Stimulated activated CD4-positive, alpha-beta T cell treated with anti-CD3 and anti-CD28 coated beads, Interleukin-2, amount 100 ng/mL, for 48 hours (primary cell): Measurements from ENCODE around the gene CAPZA1.

Source experiments
- DNase-seq, 2 donors: peaks; one replicate each; pipeline ENCODE4 v3.0.0-alpha.2; 2020

Gene CAPZA1

DNA sequence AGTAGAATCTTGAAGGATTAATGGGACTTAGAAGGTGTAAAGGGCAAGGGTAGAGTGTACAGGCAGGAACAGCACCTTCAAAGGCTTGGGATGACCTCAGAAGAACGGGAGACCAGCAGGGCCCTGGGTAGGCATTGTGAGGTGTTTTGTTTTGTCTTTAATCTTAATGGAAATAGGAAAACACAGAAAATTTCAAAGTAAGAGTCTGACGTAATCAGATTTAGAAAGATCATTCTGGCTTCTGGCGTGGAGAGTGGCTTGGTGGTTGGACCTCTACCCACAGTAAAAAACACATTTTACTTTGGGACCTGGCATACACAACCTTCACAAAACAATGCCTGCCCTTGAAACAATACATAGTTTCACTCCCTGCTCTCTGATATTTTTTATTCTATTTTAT is 59.0 kb downstream of the CAPZA1 start:
- DNase-seq: no peak

DNA sequence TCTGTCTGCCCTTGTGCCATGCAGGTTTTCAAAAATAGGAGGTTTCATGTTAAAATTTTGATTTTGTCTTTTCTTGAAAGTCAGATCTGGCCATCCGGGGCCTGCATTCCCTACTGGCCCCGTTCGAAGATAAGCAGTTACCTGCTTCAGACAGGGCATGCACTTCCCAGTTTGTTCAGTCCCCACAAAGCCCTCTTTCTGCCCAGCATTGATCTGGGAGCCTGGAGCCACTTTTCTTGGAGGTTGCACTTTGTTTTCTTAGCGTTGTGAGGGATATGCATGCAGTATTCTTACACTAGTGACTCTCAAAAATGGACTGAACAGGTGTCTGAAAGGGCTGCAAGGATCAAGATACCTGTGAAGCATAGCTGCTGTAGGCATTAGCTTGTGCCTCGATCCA is 66.3 kb downstream of the CAPZA1 start:
- DNase-seq: no peak

GRCh38 chr1:112686417-112686816 is 66.8 kb downstream of the CAPZA1 start:
- DNase-seq: no peak

DNA sequence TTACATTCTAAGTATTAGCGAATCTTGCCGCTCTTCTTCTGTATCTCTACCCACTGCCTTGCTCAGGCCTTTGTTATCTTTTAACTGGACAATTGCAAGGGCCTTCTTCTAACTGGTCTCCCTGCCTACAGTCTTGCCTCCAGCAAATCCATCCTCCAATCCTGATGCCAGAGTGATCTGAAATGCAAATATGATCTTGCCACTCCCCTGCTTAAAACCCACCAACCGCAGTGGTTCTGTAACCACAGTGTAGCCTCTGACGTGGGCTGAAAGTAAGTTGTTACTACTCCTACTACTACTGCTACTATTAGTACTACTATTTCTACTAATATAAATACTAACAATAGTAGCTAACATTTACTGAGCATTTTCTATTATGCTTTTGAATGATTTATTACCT is 67.2 kb downstream of the CAPZA1 start:
- DNase-seq: no peak

GRCh38 chr1:112687361-112687760 is 67.7 kb downstream of the CAPZA1 start:
- DNase-seq: no peak

- DNase-seq: no peak
Measured at GRCh38 chr1:112687785-112688496, 68.3 kb downstream of the CAPZA1 start.

GRCh38 chr1:112688781-112689193 is 69.2 kb downstream of the CAPZA1 start:
- no peak for DNase-seq

DNA sequence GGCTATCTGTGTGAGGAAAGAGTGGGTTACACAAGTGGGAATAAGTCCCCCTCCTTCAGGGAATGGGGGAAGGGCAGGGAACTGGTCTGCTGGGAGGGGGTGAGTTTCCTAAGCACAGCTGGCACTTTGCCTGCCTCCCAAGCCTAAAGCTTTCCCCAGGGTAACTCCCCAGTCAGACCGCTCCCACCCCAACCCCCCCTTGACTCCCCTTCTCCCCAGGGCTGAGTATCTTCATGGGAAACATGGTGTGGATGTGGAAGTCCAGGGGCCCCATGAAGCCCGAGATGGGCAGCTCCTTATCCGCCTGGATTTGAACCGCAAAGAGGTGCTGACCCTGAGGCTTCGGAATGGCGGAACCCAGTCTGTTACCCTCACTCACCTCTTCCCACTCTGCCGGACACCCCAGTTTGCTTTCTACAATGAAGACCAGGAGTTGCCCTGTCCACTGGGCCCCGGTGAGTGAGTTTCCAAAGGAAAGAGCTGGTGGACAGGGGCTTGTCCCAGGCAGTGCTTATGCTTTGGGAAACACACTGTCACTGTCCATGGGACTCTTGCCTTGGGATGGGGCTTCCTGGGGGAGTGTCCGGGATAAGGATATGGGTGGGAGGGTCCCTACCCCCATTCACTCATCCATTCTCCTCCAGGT is 69.7 kb downstream of the CAPZA1 start:
- DNase-seq: no peak

DNA sequence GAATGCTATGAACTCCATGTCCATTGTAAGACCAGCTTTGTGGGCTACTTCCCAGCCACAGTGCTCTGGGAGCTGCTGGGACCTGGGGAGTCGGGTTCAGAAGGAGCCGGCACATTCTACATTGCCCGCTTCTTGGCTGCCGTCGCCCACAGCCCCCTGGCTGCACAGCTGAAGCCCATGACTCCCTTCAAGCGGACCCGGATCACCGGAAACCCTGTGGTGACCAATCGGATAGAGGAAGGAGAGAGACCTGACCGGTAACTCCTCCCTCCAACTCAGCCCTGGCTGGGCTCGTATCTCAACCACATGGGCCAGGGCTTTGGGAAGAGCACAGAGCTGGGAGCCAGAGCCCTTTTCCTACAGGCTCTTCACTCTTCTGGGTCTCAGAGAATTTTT is 70.2 kb downstream of the CAPZA1 start:
- no peak for DNase-seq

GRCh38 chr1:112692681-112693080 is 73.0 kb downstream of the CAPZA1 start:
- DNase-seq: no peak

- no peak for DNase-seq
Measured at GRCh38 chr1:112693821-112694220, 74.2 kb downstream of the CAPZA1 start.

- DNase-seq: no peak
Measured at GRCh38 chr1:112694363-112694929, 74.8 kb downstream of the CAPZA1 start.

DNA sequence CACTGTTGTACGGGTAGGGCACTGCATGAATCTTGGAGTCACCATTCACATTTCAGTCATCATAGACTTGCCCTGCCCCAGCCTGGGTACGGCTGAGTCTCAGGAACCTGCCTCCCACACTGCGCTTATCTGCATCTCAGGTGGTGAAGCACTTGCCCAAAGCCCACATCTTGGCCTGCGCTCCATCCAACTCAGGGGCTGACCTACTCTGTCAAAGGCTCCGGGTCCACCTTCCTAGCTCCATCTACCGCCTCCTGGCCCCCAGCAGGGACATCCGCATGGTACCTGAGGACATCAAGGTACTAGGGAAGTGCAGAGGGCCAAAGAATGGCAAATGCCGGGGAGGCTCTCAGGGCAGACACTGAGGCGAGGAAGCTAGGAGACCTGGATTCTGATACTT is 75.6 kb downstream of the CAPZA1 start:
- DNase-seq: no peak

DNA sequence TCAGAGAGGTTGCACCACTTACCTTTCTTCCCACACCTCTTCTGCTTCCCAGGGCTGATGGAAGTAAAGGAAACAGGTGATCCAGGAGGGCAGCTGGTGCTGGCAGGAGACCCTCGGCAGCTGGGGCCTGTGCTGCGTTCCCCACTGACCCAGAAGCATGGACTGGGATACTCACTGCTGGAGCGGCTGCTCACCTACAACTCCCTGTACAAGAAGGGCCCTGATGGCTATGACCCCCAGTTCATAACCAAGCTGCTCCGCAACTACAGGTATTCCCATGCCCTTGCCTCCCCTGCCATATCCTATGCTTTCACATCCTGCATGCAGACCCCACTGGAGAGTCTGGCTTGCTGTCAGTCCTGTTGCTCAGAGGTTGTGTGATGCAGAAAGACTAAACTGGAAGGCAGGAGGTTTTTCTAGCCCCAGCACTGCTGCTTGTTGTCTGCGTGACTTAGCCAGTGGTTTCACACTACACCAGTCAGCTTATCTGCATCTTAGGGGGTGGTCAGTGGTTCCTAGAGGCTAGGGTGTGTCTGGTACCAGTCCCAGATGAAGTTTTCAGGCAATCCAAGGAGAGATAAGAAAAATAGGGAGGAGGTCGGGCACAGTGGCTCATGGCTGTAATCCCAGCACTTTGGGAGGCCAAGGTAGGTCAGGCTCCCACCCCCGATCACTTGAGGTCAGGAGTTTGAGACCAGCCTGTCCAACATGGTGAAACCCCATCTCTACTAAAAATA is 77.1 kb downstream of the CAPZA1 start:
- no peak for DNase-seq

DNA sequence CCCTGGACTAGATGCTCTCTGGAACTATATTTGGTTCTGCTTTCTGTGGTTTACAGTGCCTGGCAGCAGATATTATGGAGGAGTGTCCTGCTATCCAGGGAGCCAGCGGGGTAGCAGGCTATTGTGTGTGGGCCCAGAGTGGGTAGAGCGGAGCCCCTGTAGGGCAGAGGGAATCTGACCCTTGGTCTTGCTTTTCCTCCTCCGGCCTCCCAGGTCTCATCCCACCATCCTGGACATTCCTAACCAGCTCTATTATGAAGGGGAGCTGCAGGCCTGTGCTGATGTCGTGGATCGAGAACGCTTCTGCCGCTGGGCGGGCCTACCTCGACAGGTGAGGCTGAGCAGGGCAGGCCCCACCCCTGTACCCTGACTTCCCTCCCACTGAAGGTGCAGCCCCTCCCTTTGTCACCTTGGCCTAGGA is 78.2 kb downstream of the CAPZA1 start:
- DNase-seq: no peak

GRCh38 chr1:112698366-112699310 is 79.0 kb downstream of the CAPZA1 start:
- DNase-seq: no peak

DNA sequence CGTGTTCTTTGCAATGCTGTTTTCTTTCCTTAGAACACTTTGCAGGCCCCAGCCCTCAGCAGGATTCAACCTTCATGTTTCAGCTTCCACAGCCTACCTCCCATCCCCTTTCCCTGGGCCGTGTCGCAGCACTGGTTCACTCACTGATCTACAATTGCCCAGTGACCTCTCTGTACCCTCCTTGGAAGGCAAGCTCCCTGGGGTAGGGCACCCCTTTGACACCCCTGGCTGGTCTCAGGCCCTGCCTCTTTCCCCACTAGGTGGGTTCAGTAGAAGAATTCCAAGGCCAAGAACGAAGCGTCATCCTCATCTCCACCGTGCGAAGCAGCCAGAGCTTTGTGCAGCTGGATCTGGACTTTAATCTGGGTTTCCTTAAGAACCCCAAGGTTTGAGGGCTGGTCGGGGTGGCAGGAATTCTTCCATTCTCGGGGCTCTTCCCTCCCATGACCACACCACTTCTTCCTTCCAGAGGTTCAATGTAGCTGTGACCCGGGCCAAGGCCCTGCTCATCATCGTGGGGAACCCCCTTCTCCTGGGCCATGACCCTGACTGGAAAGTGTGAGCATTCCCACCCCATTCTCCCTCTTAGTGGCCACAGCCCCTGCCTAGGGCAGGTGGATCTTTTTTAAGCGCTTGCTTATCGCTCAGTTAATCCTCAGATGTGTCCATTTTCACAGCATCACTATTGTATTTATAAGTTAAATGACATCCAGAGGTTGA is 80.0 kb downstream of the CAPZA1 start:
- no peak for DNase-seq

DNA sequence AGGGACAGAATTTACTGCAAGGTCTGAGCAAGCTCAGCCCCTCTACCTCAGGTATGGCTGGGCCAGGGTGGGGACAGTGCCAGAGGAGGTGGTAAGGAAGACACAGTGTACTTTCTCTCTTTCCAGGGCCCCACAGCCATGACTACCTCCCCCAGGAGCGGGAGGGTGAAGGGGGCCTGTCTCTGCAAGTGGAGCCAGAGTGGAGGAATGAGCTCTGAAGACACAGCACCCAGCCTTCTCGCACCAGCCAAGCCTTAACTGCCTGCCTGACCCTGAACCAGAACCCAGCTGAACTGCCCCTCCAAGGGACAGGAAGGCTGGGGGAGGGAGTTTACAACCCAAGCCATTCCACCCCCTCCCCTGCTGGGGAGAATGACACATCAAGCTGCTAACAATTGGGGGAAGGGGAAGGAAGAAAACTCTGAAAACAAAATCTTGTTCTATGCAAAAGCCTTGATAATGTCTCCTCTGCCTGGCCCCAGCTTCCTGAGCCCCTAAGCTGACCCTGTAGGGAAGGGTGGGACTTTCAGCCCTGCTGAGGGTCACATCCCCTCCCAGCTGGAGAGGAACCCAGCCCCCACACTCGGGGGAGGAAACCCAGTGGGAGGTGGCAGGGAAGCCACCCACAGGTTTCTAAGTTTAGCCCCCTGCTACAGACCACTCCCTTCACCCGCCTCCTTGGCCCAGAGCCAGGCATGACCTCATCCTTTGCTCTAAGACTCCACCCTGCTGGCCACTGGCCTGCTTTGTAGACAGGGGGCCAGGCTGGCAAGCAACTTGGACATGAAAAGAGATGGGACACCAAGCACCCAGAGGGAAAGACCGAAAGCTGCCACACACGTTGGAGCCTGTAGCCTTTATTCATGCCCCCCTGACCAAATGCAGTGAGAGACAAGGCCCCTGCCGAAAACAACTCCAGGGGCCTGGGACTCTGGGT is 80.9 kb downstream of the CAPZA1 start:
- DNase-seq: peak in 1 of 2 donors; percentile 65

DNA sequence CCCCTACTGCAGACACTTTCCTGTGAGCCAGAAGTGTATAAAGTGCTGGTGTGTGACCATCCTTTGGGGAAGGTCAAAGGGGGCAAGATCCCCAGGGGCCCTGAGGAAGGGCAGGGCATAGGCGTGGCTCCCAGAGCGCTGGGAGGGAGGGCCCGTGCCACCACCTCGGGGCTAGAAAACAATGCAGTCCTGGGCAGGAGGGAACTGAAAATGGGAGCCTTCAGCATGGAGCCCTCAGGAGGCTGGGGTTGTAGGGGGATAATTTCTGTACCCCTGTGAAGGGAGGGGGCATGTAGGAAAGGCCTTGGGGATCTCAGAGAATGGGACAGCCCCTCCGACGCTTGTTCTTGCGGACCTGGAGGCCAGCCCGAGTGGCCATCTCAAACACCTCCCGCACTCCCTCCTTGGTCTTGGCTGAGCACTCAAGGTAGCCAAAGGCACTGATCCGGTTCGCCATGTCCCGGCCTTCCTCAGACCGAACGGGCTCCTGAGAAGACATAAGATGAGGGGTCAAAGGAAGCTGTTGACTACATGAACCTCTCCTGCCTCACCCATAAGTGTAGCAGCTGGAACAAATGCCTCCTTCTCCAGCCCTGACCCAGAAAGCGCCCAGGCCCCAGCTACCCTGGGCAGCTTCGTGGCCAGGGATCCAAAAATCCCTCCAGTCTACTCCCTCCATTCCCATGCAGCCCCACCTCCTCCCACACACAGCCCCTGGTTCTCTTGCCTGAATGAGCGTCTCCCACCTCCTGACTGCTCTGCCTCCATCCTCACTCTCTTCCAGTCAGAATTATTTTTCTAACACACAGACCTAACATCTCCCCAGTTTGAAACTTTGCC is 81.8 kb downstream of the CAPZA1 start:
- DNase-seq: no peak

GRCh38 chr1:112702067-112702395 is 82.4 kb downstream of the CAPZA1 start:
- DNase-seq: no peak
